ENCODE measurements around the gene KATNA1.
"Not testable (repeated sequence)": the region's sequence is repeated elsewhere in the genome, so short reads cannot be mapped to it uniquely, and the experiment has no call there.

The KATNA1 gene

DNA sequence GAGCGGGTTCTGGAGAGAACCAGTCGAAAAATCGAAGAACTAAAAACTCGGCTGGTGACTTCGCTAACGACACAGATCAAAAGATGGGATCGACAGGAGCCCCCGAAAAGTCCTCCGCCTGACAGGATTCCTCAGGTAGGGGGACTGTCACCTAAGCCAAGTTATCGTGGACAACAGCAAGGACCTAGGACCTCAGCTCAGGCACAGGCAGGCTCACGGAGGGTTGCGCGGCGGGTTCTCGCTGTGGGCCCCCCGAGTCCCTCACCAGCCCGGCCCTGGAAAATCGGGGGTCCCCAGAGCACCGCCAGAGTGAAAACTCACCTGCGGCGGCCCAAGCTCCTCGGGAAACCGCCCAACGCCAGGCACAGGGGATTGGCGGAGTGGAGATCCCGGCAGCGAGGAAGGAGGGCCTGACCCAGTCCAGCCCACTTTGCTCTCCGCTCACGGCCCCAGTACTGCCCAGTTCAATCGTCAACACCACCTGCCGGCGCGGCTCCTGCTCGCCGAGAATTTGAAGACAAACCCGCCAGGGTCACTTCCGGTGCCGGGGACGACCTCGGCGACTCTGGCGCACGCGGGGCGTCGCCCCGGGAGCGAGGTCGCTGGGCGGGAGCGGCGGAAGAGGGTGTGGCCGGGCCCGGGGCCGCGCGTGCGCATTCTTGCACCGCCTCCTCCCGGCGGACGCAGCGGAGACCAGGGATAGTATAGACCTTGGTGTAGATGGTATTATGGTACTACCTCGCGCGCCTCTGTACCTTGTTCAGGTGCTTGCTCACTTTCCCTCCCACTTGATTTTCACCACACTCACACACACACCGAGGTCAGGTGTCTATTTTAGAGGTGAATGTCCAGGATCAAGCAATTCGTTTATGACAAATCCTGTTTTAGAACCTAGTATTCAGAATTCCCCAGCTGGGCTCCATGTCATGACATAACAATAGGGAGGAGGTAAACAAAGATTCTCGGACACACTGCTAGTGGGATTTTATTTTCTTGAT lies at the start of gene KATNA1:
Gene KATNA1 (minus strand): TSS at position 567 of the 998 bp plus-strand sequence. CDS start 10,167 bp downstream, outside the sequence.
- peak; percentile 77 for DNase-seq (ENCODE audit: low read depth)

DNA sequence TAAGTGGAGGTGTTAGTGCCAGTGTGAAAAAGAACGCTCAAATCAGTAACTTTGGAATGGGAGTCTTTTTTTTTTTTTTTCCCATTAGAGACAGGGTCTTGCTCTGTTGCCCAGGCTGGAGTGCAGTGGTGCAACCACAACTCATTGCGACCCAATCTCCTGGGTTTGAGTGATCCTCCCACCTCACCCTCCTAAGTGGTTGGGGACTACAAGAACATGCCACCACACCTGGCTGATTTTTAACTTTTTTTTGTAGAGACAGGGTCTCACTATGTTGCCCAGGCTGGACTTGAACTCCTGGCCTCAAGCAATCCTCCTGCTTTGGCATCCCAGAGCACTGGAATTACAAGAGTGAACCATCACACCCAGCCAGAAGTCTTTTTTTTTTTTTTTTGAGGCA lies 49.7 kb upstream of the KATNA1 start:
- no peak for DNase-seq (ENCODE audit: low read depth)

DNA sequence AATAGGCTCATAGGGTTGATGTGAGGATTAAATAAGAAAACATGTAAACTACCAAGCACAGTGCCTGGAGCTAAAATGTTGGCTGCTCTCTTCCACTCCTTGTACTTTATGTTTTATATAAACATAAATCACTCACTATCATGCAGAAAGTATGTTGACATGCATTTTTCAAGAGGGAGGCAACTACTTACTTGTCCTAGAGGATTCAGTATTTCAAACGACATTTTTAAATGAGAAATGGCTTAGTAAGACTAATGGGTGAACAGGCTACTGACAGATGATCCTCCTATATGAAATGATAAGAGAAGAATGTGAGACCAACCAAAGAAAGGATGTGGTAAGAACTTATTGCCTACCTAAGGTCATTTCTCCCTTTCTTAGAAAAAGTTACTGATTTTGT lies 48.4 kb upstream of the KATNA1 start:
- DNase-seq (ENCODE audit: low read depth): no peak

DNA sequence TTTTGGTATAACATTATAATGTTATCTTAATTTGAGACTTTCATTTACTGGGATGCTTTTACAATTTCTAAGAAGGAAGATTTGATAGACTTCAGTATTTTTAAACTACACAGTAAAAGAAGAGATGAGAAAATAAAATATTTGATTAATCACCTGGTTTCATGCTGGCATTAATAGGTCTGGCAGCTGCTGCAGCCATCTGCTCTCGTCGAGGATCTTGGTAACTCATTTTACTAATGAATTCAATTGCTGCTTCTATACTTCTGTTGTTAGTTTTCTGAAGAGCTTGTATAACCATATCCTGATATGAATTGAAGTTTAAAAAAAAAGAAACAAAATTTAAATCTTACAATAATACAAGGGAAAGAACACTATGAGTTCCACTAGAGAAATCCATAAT lies 46.4 kb upstream of the KATNA1 start:
- no peak for DNase-seq (ENCODE audit: low read depth)

DNA sequence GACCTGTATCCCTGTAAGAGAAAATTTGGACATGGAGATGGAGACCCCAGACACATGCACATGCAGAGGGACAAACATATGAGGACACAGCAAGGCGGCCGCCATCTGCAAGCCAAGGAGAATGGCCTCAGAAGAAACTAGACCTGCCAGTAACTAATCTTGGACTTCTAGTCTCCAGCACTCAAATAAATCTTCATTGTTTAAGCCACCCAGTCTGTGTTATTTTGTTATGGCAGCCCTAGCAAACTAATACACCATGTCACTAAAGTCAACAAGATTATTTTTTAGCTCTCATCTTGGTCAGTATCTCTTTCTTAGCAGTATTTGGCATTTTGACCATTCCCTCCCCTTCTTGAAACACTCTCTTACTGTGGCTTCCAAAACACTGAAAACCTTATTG lies 42.7 kb upstream of the KATNA1 start:
- DNase-seq (ENCODE audit: low read depth): no peak

DNA sequence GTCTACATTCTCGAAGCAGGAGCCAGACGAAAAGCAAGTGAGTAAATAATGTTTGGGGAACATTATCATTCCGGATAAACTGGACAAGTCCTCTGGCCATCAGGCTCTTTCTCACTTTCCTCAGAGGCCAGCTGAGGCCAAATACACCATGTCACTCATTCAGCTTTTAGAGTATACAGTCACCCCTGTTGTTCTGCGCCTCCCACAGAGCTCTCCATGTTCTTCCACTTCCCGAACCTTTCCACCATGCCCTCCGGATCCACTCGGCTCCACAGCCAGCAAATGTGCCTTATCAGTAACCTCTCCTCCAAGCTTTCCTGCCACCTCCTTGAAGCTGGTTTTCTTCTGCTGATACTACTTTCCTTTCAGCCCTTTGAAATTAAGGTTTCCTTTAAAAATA lies 37.7 kb upstream of the KATNA1 start:
- DNase-seq (ENCODE audit: low read depth): no peak

DNA sequence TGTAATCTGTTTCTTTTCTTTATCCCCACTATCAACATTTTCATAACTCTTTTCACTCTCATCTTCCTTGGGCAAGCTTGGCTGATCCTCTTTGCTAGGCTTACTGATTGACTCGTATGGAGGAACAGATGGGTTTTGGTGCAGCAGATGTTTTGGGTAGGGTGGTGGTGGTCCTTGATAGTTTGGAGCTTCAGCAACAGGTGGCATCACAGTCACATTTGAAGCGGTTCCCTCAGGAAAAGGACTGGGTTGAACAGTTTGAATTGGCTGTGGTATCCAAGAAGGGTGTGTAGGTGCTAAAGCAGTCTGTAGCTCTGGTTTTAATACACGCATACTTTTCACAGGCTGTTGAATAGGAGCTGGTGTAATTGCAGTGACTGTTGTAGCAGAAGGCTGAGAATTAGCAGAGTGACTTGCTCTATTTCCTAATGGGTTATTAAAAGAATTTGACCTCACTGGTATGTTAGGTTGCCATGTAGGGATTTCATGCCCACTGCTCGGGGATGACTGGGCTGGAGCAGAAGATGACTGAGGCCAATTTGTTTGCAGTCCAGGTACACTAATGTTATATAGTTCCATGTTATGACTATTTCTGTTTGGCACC lies 34.8 kb upstream of the KATNA1 start:
- no peak for DNase-seq (ENCODE audit: low read depth)

DNA sequence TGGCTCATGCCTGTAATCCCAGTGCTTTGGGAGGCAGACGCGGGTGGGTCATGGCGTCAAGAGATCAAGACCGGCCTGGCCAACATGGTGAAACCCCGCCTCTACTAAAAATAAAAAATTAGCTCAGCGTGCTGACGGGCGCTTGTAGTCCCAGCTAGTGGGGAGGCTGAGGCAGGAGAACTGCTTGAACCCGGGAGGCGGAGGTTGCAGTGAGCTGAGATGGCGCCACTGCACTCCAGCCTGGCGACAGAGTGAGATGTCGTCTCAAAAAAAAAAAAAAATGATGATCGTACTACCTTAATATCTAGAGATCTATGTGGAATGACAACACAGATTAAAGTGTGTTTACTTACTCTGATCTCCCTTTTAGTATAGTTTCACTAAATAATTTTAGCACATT lies 33.3 kb upstream of the KATNA1 start:
- DNase-seq (ENCODE audit: low read depth): not testable (repeated sequence)

DNA sequence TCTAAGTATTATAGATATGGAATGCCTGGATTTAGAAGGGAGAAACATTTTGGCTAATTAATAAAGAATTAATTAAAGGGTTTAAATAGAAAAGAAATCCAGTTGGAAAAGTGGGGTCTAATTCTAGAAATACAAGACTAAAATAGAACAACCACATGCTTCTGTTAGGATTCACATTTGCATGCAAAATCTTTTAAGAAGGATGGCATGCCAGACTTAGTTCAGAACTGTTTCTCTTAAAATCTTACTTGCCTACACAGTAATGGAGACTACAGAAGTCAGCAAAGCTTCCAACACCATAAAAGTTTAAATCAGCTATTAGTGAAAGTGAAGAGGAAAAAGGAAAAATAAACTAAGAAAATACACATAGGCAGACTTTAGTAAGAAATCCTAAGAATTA lies 32.7 kb upstream of the KATNA1 start:
- no peak for DNase-seq (ENCODE audit: low read depth)

DNA sequence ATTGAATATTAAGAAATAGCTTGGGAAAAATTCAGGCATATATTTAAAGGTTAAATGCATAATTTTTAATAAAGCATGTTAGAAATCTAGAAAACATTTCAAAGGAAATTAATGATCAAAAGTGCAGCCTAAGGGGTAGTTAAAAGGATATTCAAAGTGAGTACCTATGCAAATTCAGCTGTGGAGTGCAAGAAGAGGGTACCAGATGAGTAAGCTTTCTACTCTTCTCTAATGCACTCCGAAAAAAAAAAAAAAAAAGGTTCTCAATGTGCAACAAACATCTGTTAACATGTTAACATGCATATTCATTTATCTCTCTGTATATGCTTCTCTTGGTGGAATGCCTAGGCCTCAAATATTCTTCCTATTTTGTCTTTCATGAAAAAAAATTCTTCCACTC lies 32.0 kb upstream of the KATNA1 start:
- no peak for DNase-seq (ENCODE audit: low read depth)

DNA sequence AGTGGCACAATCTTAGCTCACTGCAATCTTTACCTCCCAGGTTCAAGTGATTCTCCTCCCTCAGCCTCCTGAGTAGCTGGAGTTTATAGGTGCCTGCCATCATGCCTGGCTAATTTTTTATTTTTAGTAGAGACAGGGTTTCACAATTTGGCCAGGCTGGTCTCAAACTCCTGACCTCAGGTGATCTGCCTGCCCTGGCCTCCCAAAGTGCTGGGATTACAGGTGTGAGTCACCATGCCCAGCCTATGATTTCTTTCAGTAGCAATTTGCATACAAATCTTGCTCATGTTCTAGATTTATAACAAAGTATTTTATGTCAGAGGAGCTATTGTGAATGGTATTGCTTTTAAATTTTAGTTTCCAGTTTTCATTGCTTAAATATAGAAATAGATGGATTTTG lies 23.8 kb upstream of the KATNA1 start:
- DNase-seq (ENCODE audit: low read depth): not testable (repeated sequence)

DNA sequence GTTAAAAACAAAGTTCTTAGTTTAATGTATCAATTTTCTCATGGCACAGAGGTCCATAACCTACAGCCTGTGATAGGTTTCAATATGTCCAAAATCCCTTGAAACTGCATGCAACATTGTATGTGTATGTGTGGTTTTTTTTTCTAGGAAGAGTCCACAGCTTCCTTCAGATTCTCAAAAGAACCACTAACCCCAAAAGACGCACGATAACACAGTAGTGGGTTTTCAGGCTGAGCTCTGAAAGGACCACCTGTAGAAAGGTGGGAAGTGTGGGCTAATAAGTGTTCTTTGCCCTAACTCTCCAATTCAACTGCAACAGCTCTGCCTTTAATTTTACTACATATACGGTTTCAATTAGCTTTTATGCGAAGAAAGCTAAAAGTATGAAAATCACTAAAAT lies 11.5 kb upstream of the KATNA1 start:
- DNase-seq (ENCODE audit: low read depth): no peak

DNA sequence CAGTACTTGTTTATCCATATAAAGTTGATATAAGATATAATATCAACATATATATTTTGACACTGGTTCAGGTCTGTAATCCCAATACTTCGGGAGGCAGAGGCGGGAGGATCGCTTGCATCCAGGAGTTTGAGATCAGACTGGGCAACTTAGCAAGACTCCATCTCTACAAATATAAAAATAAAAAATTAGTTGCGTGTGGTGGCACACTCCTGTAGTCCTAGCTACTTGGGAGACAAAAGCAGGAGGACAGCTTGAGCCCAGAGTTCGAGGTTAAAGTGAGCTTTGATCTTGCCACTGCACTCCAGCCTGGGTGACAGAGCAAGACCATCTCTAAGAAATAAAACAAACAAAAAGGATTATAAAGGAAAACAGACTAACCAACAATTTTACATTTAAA lies 8.9 kb upstream of the KATNA1 start:
- DNase-seq (ENCODE audit: low read depth): no peak

DNA sequence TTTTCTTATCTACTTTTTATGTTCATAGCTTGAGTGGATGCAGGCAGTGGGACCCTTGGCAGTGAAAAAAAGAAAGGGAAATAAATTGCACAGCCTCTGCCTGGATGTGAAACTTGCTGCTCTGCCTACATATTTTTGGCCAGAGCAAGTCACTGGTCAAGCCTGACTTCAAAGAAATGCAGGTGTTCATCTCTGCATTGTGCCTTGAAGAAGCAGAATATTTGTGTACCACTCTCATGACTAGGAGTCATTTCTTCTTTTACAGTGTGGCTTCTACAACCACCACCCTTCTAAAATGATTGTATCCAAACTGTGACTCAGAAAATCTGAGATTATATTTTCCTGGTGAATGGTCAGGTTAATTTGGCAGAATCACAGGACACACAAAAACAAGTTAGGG lies 2.5 kb upstream of the KATNA1 start:
- DNase-seq (ENCODE audit: low read depth): no peak

DNA sequence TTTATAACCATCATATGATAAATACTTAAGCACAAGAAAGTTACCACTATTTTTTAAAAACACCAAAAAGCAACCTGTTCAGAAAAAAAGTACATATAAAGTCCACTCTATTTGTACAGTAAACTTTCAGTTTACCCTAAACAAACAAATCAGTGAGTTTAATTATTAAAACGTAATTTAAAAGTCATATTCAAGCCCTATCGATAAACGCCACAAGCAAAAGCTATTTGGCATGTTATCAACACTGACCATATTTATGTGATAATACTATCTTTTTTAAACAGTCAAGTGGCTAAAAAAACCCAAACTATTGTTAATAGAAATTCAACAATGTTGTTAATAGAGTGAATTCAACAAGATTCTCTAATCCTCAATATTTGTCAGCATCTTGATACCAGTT lies 1.9 kb downstream of the KATNA1 start:
- DNase-seq (ENCODE audit: low read depth): no peak

DNA sequence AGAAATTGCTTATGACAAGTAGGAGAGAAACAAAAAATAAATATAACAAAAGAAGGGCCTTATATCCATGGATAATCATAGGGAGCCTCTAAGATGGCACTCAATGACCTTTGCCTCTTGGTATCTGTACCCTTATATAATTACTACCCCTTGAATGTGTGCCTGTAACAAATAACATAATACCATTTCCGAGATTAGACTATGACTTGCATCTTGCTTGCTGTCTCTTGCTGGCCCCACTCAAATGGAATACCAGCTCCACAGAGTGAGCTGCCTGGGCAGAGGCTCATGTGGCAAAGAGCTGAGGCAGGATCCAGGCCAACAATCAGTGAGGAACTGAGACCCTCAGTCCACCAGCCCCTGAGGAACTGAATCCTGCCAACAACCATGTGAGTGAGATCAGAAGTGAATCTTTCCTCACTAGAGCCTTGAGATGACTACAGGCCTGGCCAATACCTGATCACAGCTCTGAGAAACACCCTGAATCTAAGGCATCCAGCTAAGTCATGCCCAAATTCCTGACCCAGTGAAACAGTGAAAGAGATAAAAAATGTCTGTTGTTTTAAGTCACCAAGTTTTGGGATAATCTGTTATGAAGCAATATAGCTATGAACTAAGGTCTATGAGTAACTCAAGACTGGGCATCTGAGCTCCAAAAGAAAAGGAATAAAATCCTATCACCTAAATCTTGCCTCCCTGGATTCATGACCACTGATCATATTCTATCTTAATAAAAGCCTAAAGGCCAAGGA lies 5.5 kb downstream of the KATNA1 start:
- no peak for DNase-seq (ENCODE audit: low read depth)

DNA sequence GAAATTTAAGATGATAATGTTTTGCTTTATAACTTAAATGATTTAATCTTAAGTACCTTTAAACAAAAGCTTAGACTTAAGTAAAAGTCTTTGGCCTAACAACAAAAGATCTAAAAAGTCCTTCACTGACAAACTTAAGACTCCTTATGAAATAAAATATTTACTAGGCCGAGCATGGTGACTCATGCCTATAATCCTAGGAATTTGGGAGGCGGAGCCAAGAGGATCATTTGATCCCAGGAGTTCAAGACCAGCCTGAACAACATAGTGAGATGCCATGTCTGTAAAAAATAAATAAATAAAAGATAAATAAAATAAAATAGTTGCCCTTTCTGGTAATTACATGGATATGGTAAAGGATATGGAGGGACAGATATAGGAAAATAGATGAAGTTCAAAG lies 12.4 kb downstream of the KATNA1 start:
- no peak for DNase-seq (ENCODE audit: low read depth)

DNA sequence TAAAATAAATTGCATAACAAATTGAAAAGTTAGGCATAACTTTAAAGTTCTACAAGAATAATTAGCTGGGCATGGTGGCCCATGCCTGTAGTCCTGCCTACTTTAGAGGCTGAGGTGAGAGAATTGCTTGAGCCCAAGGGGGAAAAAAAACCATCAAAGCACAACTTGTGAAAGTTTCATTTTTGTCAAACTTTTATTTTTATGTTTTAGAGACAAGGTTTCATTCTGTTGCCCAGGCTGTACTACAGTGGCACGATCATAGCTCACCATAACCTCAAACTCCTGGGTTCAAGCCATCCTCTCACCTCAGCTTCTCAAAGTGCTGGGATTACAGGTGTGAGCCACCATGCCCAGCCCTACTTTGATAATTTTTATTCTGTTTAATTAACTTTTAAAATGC lies 14.2 kb downstream of the KATNA1 start:
- DNase-seq (ENCODE audit: low read depth): no peak

DNA sequence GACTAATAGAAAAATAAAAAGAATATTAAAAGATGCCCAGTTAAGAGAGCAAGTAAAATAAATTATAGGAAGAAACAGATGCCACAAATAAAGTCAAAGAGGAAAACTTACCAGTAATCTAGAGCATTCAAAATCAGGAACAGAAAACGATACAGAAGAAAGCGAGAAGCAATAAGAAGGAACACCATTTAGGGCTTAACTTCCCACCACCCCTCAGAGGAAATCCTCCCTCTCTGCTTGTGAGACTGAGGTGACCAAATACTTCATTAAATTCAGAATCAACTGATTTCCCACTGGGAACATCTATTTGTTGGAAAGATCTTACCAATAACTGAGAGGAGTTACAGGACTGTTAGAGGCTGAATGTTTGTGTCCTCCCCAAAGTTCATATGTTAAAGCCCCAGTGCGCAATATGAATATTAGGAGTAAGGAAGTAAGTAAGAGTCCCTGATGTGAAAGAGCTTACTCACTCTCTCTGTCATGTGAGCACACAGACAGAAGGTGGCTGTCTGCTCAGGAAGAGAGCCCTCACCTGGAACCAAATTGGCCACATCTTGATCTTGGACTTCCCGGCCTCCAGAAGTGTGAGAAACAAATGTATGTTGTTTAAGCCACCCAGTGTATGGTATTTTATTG lies 19.5 kb downstream of the KATNA1 start:
- no peak for DNase-seq (ENCODE audit: low read depth)

DNA sequence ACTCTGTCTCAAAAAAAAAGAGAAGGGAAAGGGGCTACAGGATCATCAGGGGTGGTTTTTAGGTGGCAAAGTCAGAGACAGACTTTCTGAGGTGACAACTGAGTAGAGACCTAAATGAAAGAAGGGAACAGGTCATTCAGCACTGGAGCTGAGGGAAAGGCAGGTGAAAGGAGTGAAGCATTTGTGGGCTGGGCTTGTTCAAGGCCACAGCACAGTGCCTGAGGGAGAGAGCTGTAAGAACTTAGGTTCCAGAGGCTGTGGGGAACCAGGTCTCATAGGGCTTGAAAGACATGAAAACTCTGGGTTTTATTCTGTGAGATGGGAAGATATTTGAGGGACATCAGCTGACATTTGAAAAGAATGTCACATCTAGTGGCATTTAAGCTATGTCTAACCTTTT lies 20.8 kb downstream of the KATNA1 start:
- no peak for DNase-seq (ENCODE audit: low read depth)

DNA sequence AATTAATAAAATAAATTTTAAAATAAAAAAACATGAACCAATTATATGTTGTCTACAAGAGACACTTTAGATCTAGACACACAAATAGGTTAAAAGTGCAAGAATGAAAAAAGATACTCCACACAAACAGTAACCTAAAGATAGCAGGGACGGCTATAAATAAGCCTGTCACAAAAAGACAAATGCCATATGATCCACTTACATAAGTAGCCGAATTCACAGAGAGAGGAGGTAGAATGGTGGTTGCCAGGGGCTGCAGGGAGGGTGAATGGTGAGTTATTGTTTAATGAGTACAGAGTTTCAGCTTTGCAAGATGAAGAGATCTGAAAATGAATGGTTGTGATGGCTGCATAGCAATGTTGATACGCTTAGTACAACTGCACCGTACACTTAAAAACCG lies 32.7 kb downstream of the KATNA1 start:
- DNase-seq (ENCODE audit: low read depth): no peak

DNA sequence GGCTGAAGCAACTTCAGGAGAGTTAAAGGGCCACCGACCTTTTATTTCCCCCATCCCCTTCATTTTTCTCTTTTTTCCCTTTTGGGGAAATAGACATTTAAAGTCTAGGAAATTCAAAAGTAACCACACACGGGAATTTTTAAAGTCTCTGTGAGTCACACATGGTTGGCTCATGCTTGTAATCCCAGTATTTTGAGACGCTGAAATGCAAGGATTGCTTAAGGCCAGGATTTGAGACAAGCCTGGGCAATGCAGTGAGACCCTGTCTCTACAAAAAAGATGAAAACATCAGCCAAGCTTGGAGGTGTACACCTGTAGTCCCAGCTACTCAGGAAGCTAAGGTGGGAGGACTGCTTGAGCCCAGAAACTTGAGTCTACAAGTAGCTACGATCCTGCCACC lies 34.2 kb downstream of the KATNA1 start:
- no peak for DNase-seq (ENCODE audit: low read depth)
